OCI-LY7 (cell line): ENCODE data around the gene EFNA5. TPM values are rescaled to one million over a fixed set of nuclear protein-coding genes. Genes with fewer than 3 reads are reported as not detected.

Source experiments
- BruUV-seq: library from RNA; stranded (reverse); fragments of 400-500 nt; replicated peaks from 2 replicates; lab custom pipeline; 2021; lab: Mats Ljungman, UMichigan
- CTCF ChIA-PET: fragments of 300-600 bp; sonication (Branson Sonifier 250); formaldehyde crosslinking; loops from one replicate; lab custom pipeline; 2022; ENCODE audit warnings: antibody characterized with exemption; ENCODE audit not compliant: unreplicated experiment; lab: Charles Lee
- POLR2A ChIA-PET: fragments of 300-600 bp; sonication (Branson Sonifier 250); formaldehyde crosslinking; loops from one replicate; lab custom pipeline; 2022; ENCODE audit warnings: antibody characterized with exemption; lab: Charles Lee
- DNase-seq: peaks from one replicate; pipeline ENCODE4 v3.0.0-alpha.2; 2015; ENCODE audit warnings: low spot score
- H2AFZ ChIP-seq: fragments of 200-600 bp; sonication (generic), shearing (Covaris generic); 2 replicates; pipeline ENCODE4 v1.6.1; 2014; ENCODE audit warnings: mild to moderate bottlenecking, antibody characterized with exemption, low read length, moderate library complexity
- H3K27ac ChIP-seq: fragments of 200-600 bp; sonication (generic); 2 replicates; pipeline ENCODE4 v1.5.1; 2014; ENCODE audit warnings: mixed run types, low read depth, mild to moderate bottlenecking, moderate library complexity, low read length, inconsistent platforms; ENCODE audit not compliant: poor library complexity, severe bottlenecking
- H3K36me3 ChIP-seq: fragments of 200-600 bp; sonication (generic); 2 replicates; pipeline ENCODE4 v1.6.1; 2014; ENCODE audit warnings: mild to moderate bottlenecking, antibody characterized with exemption, low read length, moderate library complexity, mixed read lengths; ENCODE audit not compliant: insufficient read depth
- H3K4me1 ChIP-seq: fragments of 200-600 bp; sonication (generic); 2 replicates; pipeline ENCODE4 v1.5.1; 2014; ENCODE audit warnings: mild to moderate bottlenecking, low read length; ENCODE audit not compliant: insufficient read depth, poor library complexity, severe bottlenecking
- H3K4me2 ChIP-seq: fragments of 200-600 bp; sonication (generic); 2 replicates; pipeline ENCODE4 v1.6.1; 2014; ENCODE audit warnings: mild to moderate bottlenecking, low read length
- H3K4me3 ChIP-seq: fragments of 200-600 bp; sonication (generic); 2 replicates; pipeline ENCODE4 v1.5.1; 2014; ENCODE audit warnings: mild to moderate bottlenecking, low read depth, low read length; ENCODE audit not compliant: poor library complexity, severe bottlenecking
- H3K79me2 ChIP-seq: fragments of 200-600 bp; sonication (generic); 2 replicates; pipeline ENCODE4 v1.6.1; 2016; ENCODE audit warnings: low read depth, mild to moderate bottlenecking, low read length, moderate library complexity, mixed read lengths; ENCODE audit not compliant: insufficient read depth
- H3K9me2 ChIP-seq: fragments of 200-600 bp; sonication (generic); 2 replicates; pipeline ENCODE4 v1.6.1; 2016; ENCODE audit warnings: mild to moderate bottlenecking, low read length, mixed read lengths; ENCODE audit not compliant: insufficient read depth
- H3K9me3 ChIP-seq: fragments of 200-600 bp; sonication (generic); 2 replicates; pipeline ENCODE4 v1.6.1; 2014; ENCODE audit warnings: mild to moderate bottlenecking, mixed run types, low read length, mixed read lengths
- H4K20me1 ChIP-seq: fragments of 200-600 bp; sonication (generic); 2 replicates; pipeline ENCODE4 v1.6.1; 2014; ENCODE audit warnings: mild to moderate bottlenecking, antibody characterized with exemption, low read length, moderate library complexity, mixed read lengths; ENCODE audit not compliant: insufficient read depth
- CTCF ChIP-seq: fragments of 200-600 bp; sonication (generic); conservative IDR thresholded peaks from 2 replicates; pipeline ENCODE4 v1.5.1; 2014; ENCODE audit warnings: mild to moderate bottlenecking, antibody characterized with exemption, low read length, moderate library complexity, mixed read lengths
- EZH2phosphoT487 ChIP-seq: fragments of 200-600 bp; sonication (generic); IDR thresholded peaks from 2 replicates; pipeline ENCODE4 v1.6.1; 2018; ENCODE audit warnings: low read depth, borderline replicate concordance, mild to moderate bottlenecking, mixed run types, antibody characterized with exemption, low read length, moderate library complexity, mixed read lengths
- intact Hi-C: fragments of 100-400 bp; cut with micrococcal nuclease; formaldehyde crosslinking; loops from one replicate; pipeline ENCODE4 v1.10.0; 2022; ENCODE audit not compliant: unreplicated experiment
- total RNA-seq, 2 experiments: library from RNA; depleted of rRNA in 1 of 2; stranded (reverse); fragments of >200 nt in 1 of 2; shearing (Covaris generic) in 1 of 2; gene quantifications; 2 replicates each; pipeline ENCODE4 v1.2.3, GENCODE V29; 2014 to 2022

The EFNA5 gene
- total RNA-seq, 2 experiments from 2014 or later, result 2.1 to 3.1 TPM

GRCh38 chr5:107539726-107540330 lies 130.9 kb downstream of the EFNA5 start:
- ChIA-PET POLR2A (interaction anchor here (0.9 to 3.4 kb wide), 11 partner anchors 9 to 117 kb away, joined by 3 to 13 read pairs (median 5); no protein-coding TSS in a partner anchor), CTCF (interaction anchor here (1.0 kb wide), 2 partner anchors 22 to 32 kb away, joined by 3 to 4 read pairs; no protein-coding TSS in a partner anchor)
- H3K9me3 ChIP-seq, result no peaks in the 10 kb centered on the region
- H3K27ac ChIP-seq, result no peak overlapping the region
- no peaks in the 10 kb centered on the region for H3K79me2 ChIP-seq
- no peak overlapping the region for H3K4me2 ChIP-seq
- no peak for DNase-seq
- intact Hi-C loops, result no loop called here
- no peaks in the 10 kb centered on the region for H3K9me2 ChIP-seq
- H3K4me1 ChIP-seq, result peaks cover 20% of the 10 kb centered on the region
- TF ChIP-seq EZH2phosphoT487 (no peak), CTCF (no peak)
- H3K36me3 ChIP-seq, result no peaks in the 10 kb centered on the region
- no peaks in the 10 kb centered on the region for H4K20me1 ChIP-seq
- no TSS peak for BruUV-seq
- H3K4me3 ChIP-seq, result no peak overlapping the region
- no peak overlapping the region; the same call in 1 of the 2 replicates for H2AFZ ChIP-seq

- intact Hi-C loops, result no loop called here
- Histone ChIP-seq H2AFZ (no peak overlapping the region; the same call in 1 of the 2 replicates), H3K4me1 (peaks cover 20% of the 10 kb centered on the region), H3K36me3 (no peaks in the 10 kb centered on the region), H3K27ac (no peak overlapping the region), H4K20me1 (no peaks in the 10 kb centered on the region), H3K4me3 (no peak overlapping the region), H3K4me2 (no peak overlapping the region), H3K79me2 (no peaks in the 10 kb centered on the region), H3K9me2 (no peaks in the 10 kb centered on the region), H3K9me3 (no peaks in the 10 kb centered on the region)
- BruUV-seq, result no TSS peak
- TF ChIP-seq EZH2phosphoT487 (no peak), CTCF (no peak)
- ChIA-PET CTCF (interaction anchor here (1.0 kb wide), 1 partner anchor 33 kb away, joined by 4 read pairs; no protein-coding TSS in a partner anchor), POLR2A (interaction anchor here (0.8 to 3.4 kb wide), 12 partner anchors 9 to 218 kb away, joined by 3 to 13 read pairs (median 5); no protein-coding TSS in a partner anchor)
- no peak for DNase-seq
Measured at GRCh38 chr5:107538805-107539445, 131.8 kb downstream of the EFNA5 start.

DNA sequence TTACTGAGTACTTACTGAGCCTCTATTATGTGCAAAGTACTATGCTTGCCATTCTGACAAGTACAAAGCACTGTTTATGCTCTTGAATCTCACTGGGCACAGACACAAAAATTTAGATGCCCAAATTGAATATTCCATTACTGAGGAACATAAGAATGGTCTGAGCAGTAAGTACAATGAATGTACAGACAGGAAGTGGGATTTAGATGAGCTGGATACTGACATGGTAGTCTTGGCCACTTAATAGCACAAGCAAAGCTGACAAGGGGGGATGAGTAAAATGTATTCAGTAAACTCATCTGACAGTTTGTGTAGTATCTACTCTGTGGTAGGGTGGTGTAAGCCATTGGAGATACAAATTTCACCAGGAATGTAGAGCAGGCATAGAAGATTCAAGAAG lies 132.4 kb downstream of the EFNA5 start:
- TF ChIP-seq CTCF (no peak), EZH2phosphoT487 (no peak)
- no peaks in the 10 kb centered on the region for H4K20me1 ChIP-seq
- DNase-seq, result no peak
- H3K79me2 ChIP-seq, result no peaks in the 10 kb centered on the region
- CTCF ChIA-PET, result no interaction called here
- H2AFZ ChIP-seq, result no peak overlapping the region; the same call in 1 of the 2 replicates
- intact Hi-C loops, result no loop called here
- no peak overlapping the region for H3K27ac ChIP-seq
- POLR2A ChIA-PET, result interaction anchor here (0.5 to 3.4 kb wide), 11 partner anchors 8 to 217 kb away, joined by 3 to 13 read pairs (median 6); no protein-coding TSS in a partner anchor
- no peaks in the 10 kb centered on the region for H3K9me3 ChIP-seq
- BruUV-seq, result no TSS peak
- no peak overlapping the region for H3K4me3 ChIP-seq
- no peaks in the 10 kb centered on the region for H3K9me2 ChIP-seq
- H3K4me2 ChIP-seq, result no peak overlapping the region
- no peaks in the 10 kb centered on the region for H3K36me3 ChIP-seq
- peaks cover 20% of the 10 kb centered on the region for H3K4me1 ChIP-seq
